NCI-H460 (cell line): ENCODE results near the gene ABCC4. TPM values are rescaled to one million over a fixed set of nuclear protein-coding genes. Genes with fewer than 3 reads are reported as not detected.

ENCODE experiments used
- DNase-seq: peaks from one replicate; pipeline ENCODE4 v3.0.0-alpha.2; 2016; ENCODE audit warnings: low read depth; ENCODE audit errors: extremely low read depth
- total RNA-seq: library from RNA; depleted of rRNA; stranded (reverse); fragments of >200 nt; shearing (Covaris generic); gene quantifications from 2 replicates; pipeline ENCODE4 v1.2.3, GENCODE V29; 2014

The ABCC4 gene
- total RNA-seq, 1 experiment from 2014 or later: 16.6 TPM

GRCh38 chr13:95020298-95020987, 280.8 kb downstream of the ABCC4 start:
- DNase-seq: no peak

GRCh38 chr13:95019886-95020285, 281.4 kb downstream of the ABCC4 start:
- DNase-seq: no peak

GRCh38 chr13:95007322-95007721, 293.9 kb downstream of the ABCC4 start:
- DNase-seq: no peak

- DNase-seq: no peak
Observed at GRCh38 chr13:95005300-95005699, 296.0 kb downstream of the ABCC4 start.

GRCh38 chr13:95003019-95003813, 298.0 kb downstream of the ABCC4 start:
- DNase-seq: no peak

- DNase-seq: no peak
Observed at GRCh38 chr13:95002126-95002525, 299.1 kb downstream of the ABCC4 start.

- no peak for DNase-seq
Observed at GRCh38 chr13:94999871-95000270, 301.4 kb downstream of the ABCC4 start.

GRCh38 chr13:94997126-94997525, 304.1 kb downstream of the ABCC4 start:
- DNase-seq: no peak

GRCh38 chr13:94996445-94996844, 304.8 kb downstream of the ABCC4 start:
- no peak for DNase-seq

- DNase-seq: no peak
Observed at GRCh38 chr13:94994506-94994905, 306.7 kb downstream of the ABCC4 start.

- DNase-seq: no peak
Observed at GRCh38 chr13:94993616-94994015, 307.6 kb downstream of the ABCC4 start.

- DNase-seq: no peak
Observed at GRCh38 chr13:94992036-94992960, 309.0 kb downstream of the ABCC4 start.

- no peak for DNase-seq
Observed at GRCh38 chr13:94988654-94989053, 312.6 kb downstream of the ABCC4 start.

- no peak for DNase-seq
Observed at GRCh38 chr13:94987869-94988268, 313.4 kb downstream of the ABCC4 start.

GRCh38 chr13:94987081-94987480, 314.2 kb downstream of the ABCC4 start:
- no peak for DNase-seq

- no peak for DNase-seq
Observed at GRCh38 chr13:94984958-94985357, 316.3 kb downstream of the ABCC4 start.

- DNase-seq: no peak
Observed at GRCh38 chr13:94978516-94978915, 322.7 kb downstream of the ABCC4 start.

GRCh38 chr13:94974015-94974951, 327.0 kb downstream of the ABCC4 start:
- no peak for DNase-seq

GRCh38 chr13:94972262-94972661, 329.0 kb downstream of the ABCC4 start:
- DNase-seq: no peak
